ENCODE measurements around the gene CEBPG. TPM values are rescaled to one million over a fixed set of nuclear protein-coding genes. Genes with fewer than 3 reads are reported as not detected.

Gene CEBPG
- total and polyA plus RNA-seq, 11 donors = 11.8 to 30.7 (median 14.7) TPM

GRCh38 chr19:33340991-33341390 lies 32.5 kb upstream of the CEBPG start:
- intact Hi-C loops (cut with DNase I) = no loop called here
- no peak for TF ChIP-seq POLR2A (IDR thresholded peaks at IDR 0.05)
- no peak for TF ChIP-seq CTCF (IDR thresholded peaks at IDR 0.05)
- no peak overlapping the region for H3K27ac ChIP-seq
- H3K4me1 ChIP-seq = peaks cover 0 to 10% (median 0%) of the 10 kb centered on the region in 12 donors
- no peak overlapping the region for H3K4me3 ChIP-seq
- H3K27me3 ChIP-seq = peaks cover 0 to 23% (median 0%) of the 10 kb centered on the region in 9 donors
- 16 to 65% (median 39%) methylated on average over 2 of the region's 2 CpGs for WGBS, 4 donors
- H3K36me3 ChIP-seq = no peaks in the 10 kb centered on the region
- ATAC-seq (no peak), DNase-seq (no peak)
- H3K9me3 ChIP-seq = no peaks in the 10 kb centered on the region

GRCh38 chr19:33343301-33343700 lies 30.2 kb upstream of the CEBPG start:
- TF ChIP-seq POLR2A (IDR thresholded peaks at IDR 0.05) = no peak
- TF ChIP-seq CTCF (IDR thresholded peaks at IDR 0.05) = no peak
- Histone ChIP-seq H3K4me3 (no peak overlapping the region), H3K27me3 (peaks cover 0 to 34% (median 3%) of the 10 kb centered on the region in 9 donors), H3K9me3 (no peaks in the 10 kb centered on the region), H3K4me1 (peaks cover 0 to 10% (median 0%) of the 10 kb centered on the region in 12 donors), H3K27ac (no peak overlapping the region), H3K36me3 (no peaks in the 10 kb centered on the region)
- intact Hi-C loops (cut with DNase I) = no loop called here
- WGBS, 4 donors = 68 to 81% (median 75%) methylated on average over 2 of the region's 2 CpGs
- DNase-seq (no peak), ATAC-seq (no peak)

DNA sequence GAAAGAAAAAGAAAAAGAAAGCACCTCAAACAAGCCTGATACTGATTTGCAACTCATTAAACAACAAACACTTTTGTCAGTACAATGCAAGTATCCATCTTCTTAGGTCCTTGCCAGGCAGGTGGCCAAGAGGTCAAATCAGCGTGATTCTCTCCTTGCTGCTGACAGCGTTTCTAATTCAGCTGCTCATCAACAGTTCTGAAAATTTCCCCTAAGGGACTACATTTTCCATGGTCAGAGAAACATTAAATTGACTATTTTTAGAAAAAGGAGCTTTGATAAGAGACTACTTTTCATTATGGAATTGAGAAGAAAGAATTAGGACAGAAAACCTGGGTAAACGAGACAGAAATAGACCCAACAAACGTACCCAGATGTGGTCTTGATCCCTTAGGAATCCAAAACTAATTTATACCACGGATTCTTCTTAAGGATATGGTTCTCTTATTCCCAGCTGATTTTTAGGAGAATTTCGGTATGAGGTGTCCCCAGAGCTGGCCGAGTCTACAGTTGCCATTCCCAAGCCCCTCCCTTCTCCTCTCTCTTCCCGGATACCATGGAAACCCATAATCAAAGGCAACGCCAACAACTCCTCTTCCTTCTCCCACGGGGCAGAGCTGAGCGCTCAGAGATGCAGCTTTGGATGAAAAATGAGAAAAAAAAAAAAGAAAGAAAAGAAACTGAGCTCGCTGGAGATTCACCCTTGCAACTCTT lies 29.5 kb upstream of the CEBPG start:
- ATAC-seq (peak in 1 of 4 donors; percentile 79), DNase-seq (peak in 1 of 5 donors; percentile 18)
- WGBS, 4 donors = 20 to 28% (median 25%) methylated on average over 12 of the region's 12 CpGs
- H3K4me1 ChIP-seq = peaks cover 0 to 13% (median 0%) of the 10 kb centered on the region in 12 donors
- no peak overlapping the region for H3K27ac ChIP-seq
- TF ChIP-seq CTCF (IDR thresholded peaks at IDR 0.05) (no peak), POLR2A (IDR thresholded peaks at IDR 0.05) (no peak)
- peaks cover 0 to 40% (median 3%) of the 10 kb centered on the region in 9 donors for H3K27me3 ChIP-seq
- intact Hi-C loops (cut with DNase I) = no loop called here
- no peaks in the 10 kb centered on the region for H3K9me3 ChIP-seq
- no peaks in the 10 kb centered on the region for H3K36me3 ChIP-seq
- H3K4me3 ChIP-seq = no peak overlapping the region

GRCh38 chr19:33344573-33344925 lies 29.0 kb upstream of the CEBPG start:
- WGBS, 4 donors = 50 to 56% (median 52%) methylated on average over 4 of the region's 4 CpGs

More at GRCh38 chr19:33344573-33344925, 29.0 kb upstream of the CEBPG start:
- DNase-seq (no peak), ATAC-seq (no peak)
- Histone ChIP-seq H3K4me3 (no peak overlapping the region), H3K36me3 (no peaks in the 10 kb centered on the region), H3K9me3 (no peaks in the 10 kb centered on the region), H3K4me1 (peaks cover 0 to 13% (median 0%) of the 10 kb centered on the region in 12 donors), H3K27me3 (peaks cover 0 to 40% (median 3%) of the 10 kb centered on the region in 9 donors), H3K27ac (no peak overlapping the region)
- intact Hi-C loops (cut with DNase I) = no loop called here
- TF ChIP-seq POLR2A (IDR thresholded peaks at IDR 0.05) = no peak
- no peak for TF ChIP-seq CTCF (IDR thresholded peaks at IDR 0.05)

Measured in heart left ventricle (tissue), 16 donors.